ENCODE measurements around the gene FFAR1.
"Not testable (repeated sequence)": the region's sequence is repeated elsewhere in the genome, so short reads cannot be mapped to it uniquely, and the experiment has no call there.

Gene FFAR1

GRCh38 chr19:35379545-35379944, 31.8 kb downstream of the FFAR1 start:
- DNase-seq (ENCODE audit: low read depth); H3K4me3 ChIP-seq (ENCODE audit: low read depth, low read length): not testable (repeated sequence)

- DNase-seq (ENCODE audit: low read depth), result no peak
- H3K4me3 ChIP-seq (ENCODE audit: low read depth, low read length), result no peak overlapping the region
These were observed 32.3 kb downstream of the FFAR1 start for GRCh38 chr19:35379992-35380391.

DNA sequence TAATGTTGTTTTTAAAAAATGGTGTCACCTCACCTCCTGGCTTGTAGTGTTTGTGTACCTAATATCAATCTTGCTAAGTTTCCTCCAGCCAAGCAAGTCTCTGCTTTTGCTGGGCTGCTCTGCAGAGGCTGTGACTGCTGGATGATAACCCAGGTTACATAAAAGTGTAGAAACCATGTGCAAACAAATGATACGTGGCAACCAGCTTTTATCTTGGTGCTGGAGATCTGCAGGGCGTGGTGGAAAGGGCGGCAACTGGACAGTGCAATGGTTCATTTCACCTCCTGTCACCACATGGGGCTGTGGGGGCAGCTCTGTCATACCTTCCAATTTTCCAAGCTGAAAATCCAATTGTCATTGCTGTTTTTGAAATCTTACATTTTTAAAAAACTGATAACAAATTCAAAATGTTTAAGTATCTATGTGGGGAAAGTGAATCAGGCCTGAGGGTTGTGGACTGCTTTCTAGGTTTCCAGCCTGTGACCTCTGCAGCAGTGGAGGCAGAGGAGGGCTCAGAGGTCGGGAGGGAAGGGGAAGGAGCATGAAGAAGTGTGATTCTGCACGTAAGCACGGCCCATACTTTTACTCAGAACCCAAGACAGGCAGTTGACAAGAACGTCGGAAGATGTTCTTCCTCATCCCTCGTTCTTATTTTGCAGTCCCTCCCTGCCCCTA, 32.9 kb downstream of the FFAR1 start:
- no peak for DNase-seq (ENCODE audit: low read depth)
- H3K4me3 ChIP-seq (ENCODE audit: low read depth, low read length), result no peak overlapping the region

GRCh38 chr19:35381318-35381717, 33.6 kb downstream of the FFAR1 start:
- no peak for DNase-seq (ENCODE audit: low read depth)
- no peak overlapping the region for H3K4me3 ChIP-seq (ENCODE audit: low read depth, low read length)

GRCh38 chr19:35381926-35382325, 34.2 kb downstream of the FFAR1 start:
- no peak for DNase-seq (ENCODE audit: low read depth)
- no peak overlapping the region for H3K4me3 ChIP-seq (ENCODE audit: low read depth, low read length)

DNA sequence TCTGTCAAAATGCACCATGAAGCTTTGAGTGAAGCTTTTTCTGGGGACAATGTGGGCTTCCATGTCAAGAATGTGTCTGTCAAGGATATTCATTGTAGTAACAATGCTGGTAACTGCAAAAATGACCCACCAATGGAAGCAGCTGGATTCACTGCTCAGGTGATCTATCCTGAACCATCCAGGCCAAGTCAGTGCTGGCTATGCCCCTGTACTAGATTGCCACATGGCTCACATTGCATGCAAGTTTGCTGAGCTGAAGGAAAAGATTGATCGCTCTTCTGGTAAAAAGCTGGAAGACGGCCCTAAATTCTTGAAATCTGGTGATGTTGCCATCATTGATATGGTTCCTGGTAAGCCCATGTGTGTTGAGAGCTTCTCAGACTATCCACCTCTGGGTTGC, 35.8 kb downstream of the FFAR1 start:
- DNase-seq (ENCODE audit: low read depth), result no peak
- no peak overlapping the region for H3K4me3 ChIP-seq (ENCODE audit: low read depth, low read length)

GRCh38 chr19:35388277-35389054, 40.8 kb downstream of the FFAR1 start:
- DNase-seq (ENCODE audit: low read depth), result no peak

DNA sequence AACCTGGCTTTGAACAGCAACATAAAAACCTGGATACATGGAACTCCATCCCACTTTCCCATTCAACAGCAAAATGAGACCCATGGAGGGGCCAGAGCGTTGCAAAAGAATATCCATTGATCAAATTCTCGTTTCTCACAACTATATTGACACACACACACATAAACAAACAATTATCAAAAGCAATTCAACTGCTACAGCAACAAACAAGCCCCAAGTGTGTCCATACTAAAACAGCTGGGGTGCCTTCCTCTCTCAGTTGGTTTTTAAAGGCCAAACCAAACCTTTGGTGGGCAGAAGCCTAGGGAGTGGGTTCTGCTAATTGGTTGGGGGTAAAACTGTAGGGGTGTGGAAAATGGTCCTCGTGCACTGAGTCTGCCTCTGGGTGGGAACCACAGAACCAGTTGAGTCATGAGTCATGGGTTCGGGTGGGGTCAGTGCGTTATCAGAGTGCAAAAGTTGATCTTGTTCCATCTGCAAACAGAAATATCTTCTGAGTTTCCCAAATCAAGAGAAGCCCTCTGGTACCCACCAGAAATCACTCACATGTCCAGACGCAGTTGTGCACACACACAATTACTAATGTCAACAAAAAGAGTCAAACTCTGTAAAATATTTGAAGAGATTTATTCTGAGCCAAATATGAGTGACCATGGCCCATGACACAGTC, 41.6 kb downstream of the FFAR1 start:
- no peak for DNase-seq (ENCODE audit: low read depth)
- no peak overlapping the region for H3K4me3 ChIP-seq (ENCODE audit: low read depth, low read length)

More at GRCh38 chr19:35388277-35389054, 40.8 kb downstream of the FFAR1 start:
- no peak overlapping the region for H3K4me3 ChIP-seq (ENCODE audit: low read depth, low read length)

DNA sequence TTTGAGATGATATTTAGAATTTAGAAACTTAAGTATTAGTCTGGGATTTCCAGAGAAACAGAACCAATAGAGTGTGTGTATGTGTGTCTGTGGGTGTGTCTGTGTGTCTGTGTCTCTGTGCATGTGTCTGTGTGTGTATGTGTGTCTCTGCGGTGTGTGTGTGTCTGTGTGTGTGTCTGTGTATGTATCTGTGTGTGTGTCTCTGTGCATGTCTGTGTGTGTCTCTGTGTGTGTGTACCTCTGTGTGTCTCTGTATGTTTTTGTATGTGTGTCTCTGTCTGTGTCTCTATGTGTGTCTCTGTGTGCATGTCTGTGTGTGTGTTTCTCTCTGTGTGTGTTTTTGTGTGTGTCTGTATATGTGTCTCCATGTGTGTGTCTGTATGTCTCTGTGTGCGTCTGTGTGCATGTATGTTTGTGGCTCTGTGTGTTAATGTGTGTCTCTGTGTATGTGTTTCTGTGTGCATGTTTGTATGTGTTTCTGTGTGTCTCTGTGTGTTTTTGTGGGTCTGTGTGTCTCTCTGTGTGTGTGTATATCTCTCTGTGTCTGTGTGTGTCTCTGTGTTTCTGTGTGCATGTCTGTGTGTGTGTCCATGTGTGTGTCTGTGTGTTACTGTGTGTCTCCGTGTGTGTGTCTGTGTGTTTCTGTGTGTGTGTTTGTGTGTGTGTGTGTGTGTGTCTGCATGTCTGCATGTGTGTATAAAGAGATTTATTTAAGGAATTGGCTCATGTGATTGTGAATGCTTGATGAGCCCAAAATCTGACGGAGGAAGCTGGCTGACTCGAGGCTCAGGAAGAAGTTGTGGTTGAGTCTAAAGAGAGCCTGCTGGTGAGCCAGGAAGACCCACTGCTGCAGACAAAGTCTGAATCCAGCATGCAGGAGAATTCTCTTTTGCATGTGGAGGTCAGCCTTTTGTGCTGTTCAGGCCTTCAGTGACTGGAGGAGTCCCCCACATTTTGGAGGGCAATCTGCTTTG, 45.3 kb downstream of the FFAR1 start:
- H3K4me3 ChIP-seq (ENCODE audit: low read depth, low read length), result no peak overlapping the region
- DNase-seq (ENCODE audit: low read depth), result no peak

- DNase-seq (ENCODE audit: low read depth), result no peak
- no peak overlapping the region for H3K4me3 ChIP-seq (ENCODE audit: low read depth, low read length)
These were observed 47.9 kb downstream of the FFAR1 start for GRCh38 chr19:35395382-35396199.

- no peak for DNase-seq (ENCODE audit: low read depth)
These were observed 48.7 kb downstream of the FFAR1 start for GRCh38 chr19:35396240-35396885.

DNA sequence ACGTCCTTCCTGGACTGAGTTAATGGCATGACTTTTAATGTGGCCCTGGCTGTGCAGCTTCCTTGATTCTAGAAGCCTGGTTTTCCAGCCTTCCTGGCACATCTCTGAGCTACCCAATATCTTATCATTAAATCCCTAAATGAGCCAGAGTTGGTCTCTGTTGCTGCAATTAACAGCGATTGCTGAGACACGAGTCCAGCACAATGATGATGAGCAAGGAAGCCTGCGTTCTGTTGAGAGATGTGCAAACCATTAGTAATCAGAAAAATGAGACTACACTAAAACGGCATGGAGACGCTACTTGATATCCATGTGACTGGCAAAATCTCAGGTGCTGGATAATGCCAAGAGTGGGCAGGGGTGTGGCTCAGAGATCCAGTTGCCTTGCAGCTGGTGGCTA, 49.4 kb downstream of the FFAR1 start:
- H3K4me3 ChIP-seq (ENCODE audit: low read depth, low read length), result no peak overlapping the region
- DNase-seq (ENCODE audit: low read depth), result no peak

More at GRCh38 chr19:35396240-35396885, 48.7 kb downstream of the FFAR1 start:
- H3K4me3 ChIP-seq (ENCODE audit: low read depth, low read length), result no peak overlapping the region

Data from skeletal muscle cell (primary cell).